K562 (cell line): Measurements from ENCODE around the gene PEX6. TPM values are rescaled to one million over a fixed set of nuclear protein-coding genes. Genes with fewer than 3 reads are reported as not detected.

Source experiments
- ATAC-seq: fragments of 200-7000 bp; cut with Tn5 transposase; 3 replicates; pipeline ENCODE4 v1.9.1; 2020; ENCODE audit warnings: moderate library complexity
- BruUV-seq: library from RNA; stranded (reverse); fragments of 400-500 nt; replicated peaks from 2 replicates; lab custom pipeline; 2021; lab: Mats Ljungman, UMichigan
- CTCF ChIA-PET: fragments of 300-600 bp; formaldehyde crosslinking; extraction: SDS; loops from one replicate; lab custom pipeline; 2021; ENCODE audit warnings: low intra/inter-chr PET ratio; lab: Yijun Ruan, JAX
- POLR2A ChIA-PET: fragments of 300-600, 350-650 bp; sonication (Branson Sonifier 250); formaldehyde crosslinking; extraction: SDS; loops from one replicate; lab custom pipeline; 2021; ENCODE audit warnings: antibody characterized with exemption, inconsistent platforms; lab: Yijun Ruan, JAX
- DNase-seq, 4 experiments: peaks; one replicate each; pipeline versions ENCODE4 v3.0.0 to v3.0.0-alpha.2; 2011 to 2018; ENCODE audit warnings: low spot score in 3 of 4, mixed read lengths in 3 of 4; ENCODE audit errors: extremely low read depth in 1 of 4
- FAIRE-seq: peaks from 2 replicates; lab custom pipeline; 2011; peaks lifted over from hg19 to GRCh38; lab: Jason Lieb, UNC
- H2AFZ ChIP-seq: 2 replicates; pipeline ENCODE4 v1.6.0; 2011; ENCODE audit warnings: low read depth, low read length, control low read depth, inconsistent platforms
- H3K27ac ChIP-seq: fragments of 200-600 bp; 3 replicates; pipeline ENCODE4 v1.8.0; 2011; ENCODE audit warnings: low read depth, mild to moderate bottlenecking, control low read depth, inconsistent platforms, low read length, moderate library complexity, mixed read lengths; ENCODE audit errors: extremely low read depth
- H3K27me3 ChIP-seq, 2 experiments: fragments of 300-600 bp in 1 of 2; 2 replicates in 1 of 2; 3 replicates in 1 of 2; pipeline versions ENCODE4 v1.6.0 to v1.8.0; 2011; ENCODE audit warnings: inconsistent platforms in 2 of 2, low read length in 2 of 2, mild to moderate bottlenecking in 1 of 2, mixed read lengths in 1 of 2, moderate library complexity in 1 of 2; ENCODE audit not compliant: control insufficient read depth in 2 of 2, insufficient read depth in 2 of 2
- H3K36me3 ChIP-seq: fragments of 300-600 bp; 3 replicates; pipeline ENCODE4 v1.8.0; 2011; ENCODE audit warnings: mild to moderate bottlenecking, low read length, inconsistent platforms; ENCODE audit not compliant: control insufficient read depth, insufficient read depth
- H3K4me1 ChIP-seq, 2 experiments: fragments of 200-600 bp in 1 of 2; replicated peaks in 1 of 2; 2 replicates in 1 of 2; 3 replicates in 1 of 2; pipeline versions ENCODE4 v1.5.1 to v1.8.0; 2011; ENCODE audit warnings: inconsistent platforms in 2 of 2, low read length in 2 of 2, mild to moderate bottlenecking in 1 of 2, mixed read lengths in 1 of 2, moderate library complexity in 1 of 2; ENCODE audit not compliant: control insufficient read depth in 2 of 2, insufficient read depth in 2 of 2
- H3K4me2 ChIP-seq: 2 replicates; pipeline ENCODE4 v1.6.1; 2011; ENCODE audit warnings: low read length, control low read depth, inconsistent platforms, mixed read lengths; ENCODE audit not compliant: insufficient read depth
- H3K4me3 ChIP-seq: fragments of 200-600 bp; sonication (generic), shearing (Covaris generic); 2 replicates; pipeline ENCODE4 v1.5.1; 2016; ENCODE audit warnings: control low read depth, inconsistent platforms
- H3K79me2 ChIP-seq: fragments of 200-600 bp; 3 replicates; pipeline ENCODE4 v1.8.0; 2011; ENCODE audit warnings: low read length, inconsistent platforms; ENCODE audit not compliant: control insufficient read depth, insufficient read depth
- H3K9ac ChIP-seq, 2 experiments: 2 replicates each; pipeline versions ENCODE4 v1.6.0 to v1.6.1; 2011; ENCODE audit warnings: low read depth in 2 of 2, low read length in 2 of 2, control low read depth in 1 of 2, inconsistent platforms in 1 of 2, mild to moderate bottlenecking in 1 of 2, mixed read lengths in 1 of 2; ENCODE audit not compliant: insufficient read depth in 1 of 2
- H3K9me1 ChIP-seq: one replicate; pipeline ENCODE4 v1.6.0; 2011; ENCODE audit warnings: inconsistent platforms, mild to moderate bottlenecking, low read length, moderate library complexity; ENCODE audit not compliant: control insufficient read depth, insufficient read depth
- H3K9me3 ChIP-seq: replicated peaks from 2 replicates; pipeline ENCODE4 v1.5.1; 2011; ENCODE audit warnings: low read depth, low read length, inconsistent platforms; ENCODE audit not compliant: control insufficient read depth, insufficient read depth
- H4K20me1 ChIP-seq: replicated peaks from 2 replicates; pipeline ENCODE4 v1.6.1; 2011; ENCODE audit warnings: low read length, inconsistent platforms, mixed read lengths; ENCODE audit not compliant: control insufficient read depth, insufficient read depth
- FIP1L1 ChIP-seq: fragments of 200-400 bp; formaldehyde crosslinking; IDR thresholded peaks from 2 replicates; pipeline ENCODE4 v1.6.1; 2018; ENCODE audit warnings: mild to moderate bottlenecking, low read depth, low read length; ENCODE audit not compliant: poor library complexity, severe bottlenecking
- HNRNPLL ChIP-seq: fragments of 200-400 bp; formaldehyde crosslinking; IDR thresholded peaks from 2 replicates; pipeline ENCODE4 v1.6.1; 2017; ENCODE audit warnings: low read length, low read depth, mild to moderate bottlenecking; ENCODE audit not compliant: poor library complexity, severe bottlenecking
- MAZ ChIP-seq, 2 experiments: fragments of 450-650 bp in 1 of 2; sonication (generic) in 1 of 2; formaldehyde crosslinking; IDR thresholded peaks in 1 of 2; conservative IDR thresholded peaks in 1 of 2; 2 replicates each; pipeline versions ENCODE4 v1.4.0 to v1.5.0; 2020; ENCODE audit warnings: mild to moderate bottlenecking in 1 of 2, missing genetic modification reagents in 1 of 2
- MGA ChIP-seq: fragments of 450-650 bp; IDR thresholded peaks from 2 replicates; pipeline ENCODE4 v1.6.1; 2016; ENCODE audit warnings: mild to moderate bottlenecking, moderate library complexity
- SRSF1 ChIP-seq: fragments of 200-400 bp; formaldehyde crosslinking; IDR thresholded peaks from 2 replicates; pipeline ENCODE4 v1.6.1; 2017; ENCODE audit warnings: mild to moderate bottlenecking, low read depth, low read length, moderate library complexity
- YY1 ChIP-seq, 3 experiments: IDR thresholded peaks; 2 replicates each; pipeline ENCODE4 v1.6.1; 2011; ENCODE audit warnings: low read length in 2 of 3, mild to moderate bottlenecking in 2 of 3, moderate library complexity in 2 of 3, borderline replicate concordance in 1 of 3, control low read depth in 1 of 3, low read depth in 1 of 3; ENCODE audit not compliant: insufficient read depth in 3 of 3, insufficient replicate concordance in 2 of 3, control insufficient read depth in 1 of 3, insufficient read length in 1 of 3; ENCODE audit errors: extremely low read depth in 1 of 3
- ZZZ3 ChIP-seq: fragments of 450-650 bp; IDR thresholded peaks from 2 replicates; pipeline ENCODE4 v1.6.1; 2016; ENCODE audit warnings: antibody characterized with exemption, mild to moderate bottlenecking, moderate library complexity
- WGBS: fragments of 100-300 bp; shearing (Covaris generic); methylation state at CpG from one replicate; pipeline ENCODE4 v1.1.6; 2016; ENCODE audit warnings: low coverage, mixed read lengths; ENCODE audit not compliant: insufficient coverage; ENCODE audit errors: missing lambda C conversion rate; 5-methylcytosine and 5-hydroxymethylcytosine counted together
- in situ Hi-C: fragments of 300-500 bp; cut with MboI; formaldehyde crosslinking; loops from 4 replicates; pipeline ENCODE4 v1.15.0; 2018; ENCODE audit warnings: inconsistent platforms, mixed read lengths
- intact Hi-C: fragments of 100-400 bp; cut with micrococcal nuclease; formaldehyde crosslinking; loops from 2 replicates; pipeline ENCODE4 v1.14.2; 2022
- polyA plus RNA-seq, 8 experiments: library from polyadenylated mRNA; depleted of rRNA in 4 of 8; stranded (reverse) in 5 of 8; unstranded in 3 of 8; fragments of >200 nt; fragmentation: Nextera tagmentation in 2 of 8; fragmentation: Illumina TruSeq in 1 of 8; extraction: Ambion mirVana in 2 of 8; extraction: Trizol in 1 of 8; gene quantifications; 2 replicates each; pipeline versions ENCODE4 v1.2.1 to v1.2.3, GENCODE V29; 2011 to 2014; ENCODE audit warnings: inconsistent platforms in 1 of 8, missing spikeins in 1 of 8
- total RNA-seq, 7 experiments: library from RNA; depleted of rRNA in 6 of 7; stranded (reverse); fragments of >200 nt in 6 of 7; fragmentation: Illumina TruSeq in 2 of 7; extraction: Trizol in 2 of 7; gene quantifications; 2 replicates each; pipeline versions ENCODE4 v1.2.1 to v1.2.3, GENCODE V29; 2011 to 2021; ENCODE audit warnings: low replicate concordance in 1 of 7

PEX6 gene
- total and polyA plus RNA-seq, 9 of the 15 experiments (the other 6 are each of a cell fraction or from before 2014, with no cell fraction given), result 0.17 to 20.8 (median 6.9) TPM

DNA sequence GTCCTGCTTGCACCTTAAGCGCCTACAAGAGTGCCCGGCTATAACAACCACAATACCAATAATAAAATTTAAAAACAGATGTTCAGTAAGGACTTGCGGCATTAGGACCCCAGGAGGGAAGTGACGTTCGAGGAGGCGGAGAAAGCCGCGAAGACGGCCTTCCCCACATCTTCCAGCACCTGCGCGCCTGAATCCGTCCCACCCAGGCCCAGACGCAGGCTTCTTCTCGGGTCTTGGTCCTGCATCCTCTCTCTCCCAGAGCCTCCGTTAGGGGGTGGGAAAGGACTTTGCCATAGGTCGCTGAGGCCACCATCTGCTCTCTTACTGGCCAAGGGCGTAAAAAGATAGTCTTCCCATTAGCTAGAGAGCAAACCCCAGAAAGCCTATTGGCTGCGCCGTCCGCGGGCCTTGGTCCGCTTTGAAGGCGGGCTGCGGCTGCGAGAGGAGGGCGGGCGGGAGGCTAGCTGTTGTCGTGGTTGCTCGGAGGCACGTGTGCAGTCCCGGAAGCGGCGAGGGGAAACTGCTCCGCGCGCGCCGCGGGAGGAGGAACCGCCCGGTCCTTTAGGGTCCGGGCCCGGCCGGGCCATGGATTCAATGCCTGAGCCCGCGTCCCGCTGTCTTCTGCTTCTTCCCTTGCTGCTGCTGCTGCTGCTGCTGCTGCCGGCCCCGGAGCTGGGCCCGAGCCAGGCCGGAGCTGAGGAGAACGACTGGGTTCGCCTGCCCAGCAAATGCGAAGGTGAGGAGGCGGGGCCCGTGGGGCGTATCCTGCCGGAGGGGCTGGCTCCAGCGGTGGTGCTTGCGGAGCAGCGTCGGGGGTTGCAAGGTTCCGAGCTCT is 49.8 kb downstream of the PEX6 start, which contains the start of gene CNPY3:
Gene CNPY3 (plus strand): TSS at position 495 of the 835 bp plus-strand sequence. CDS start 91 bp downstream, at position 586.
- BruUV-seq, result TSS peak; percentile 74
- TF ChIP-seq MGA (peak; percentile 99), YY1 (IDR thresholded peaks at IDR 0.05; ENCODE audit: borderline replicate concordance in 1 of 3, control insufficient read depth in 1 of 3, extremely low read depth in 1 of 3, insufficient read depth in 3 of 3, insufficient read length in 1 of 3, insufficient replicate concordance in 2 of 3, low read depth in 1 of 3, low read length in 2 of 3) (peak in 1 of 3 experiments; percentile 11), MAZ (CRISPR knock-in tag; conservative IDR thresholded peaks at IDR 0.05 in 1 of 2, IDR thresholded peaks at IDR 0.05 in 1 of 2) (peak; percentile 75 to 84), SRSF1 (no peak), FIP1L1 (peak; percentile 89), ZZZ3 (0 out of 2 replicates have a peak, but pooled peaks have one; percentile 29), HNRNPLL (peak; percentile 95)

More for the DNA sequence above, 49.8 kb downstream of the PEX6 start, which contains the start of gene CNPY3:
- in situ Hi-C loops (no loop called here), intact Hi-C loops (loop anchor here (1.0 kb wide), 2 partner anchors 49 to 85 kb away; partner anchors contain the start of gene KLHDC3)
- ChIA-PET CTCF (no interaction called here), POLR2A (interaction anchor here (0.6 to 3.5 kb wide), 23 partner anchors 10 to 783 kb away, joined by 3 to 30 read pairs (median 4); partner anchors contain the start of genes CUL9 and PEX6)
- FAIRE-seq, result peak; percentile 92
- H3K9me1 ChIP-seq, result no peaks in the 10 kb centered on the region
- H3K4me2 ChIP-seq, result peak within 1 kb of the TSS; percentile 84
- 2% methylated on average over 52 of the region's 63 CpGs for WGBS
- H3K79me2 ChIP-seq, result peaks cover 40% of the 10 kb centered on the region
- H3K9me3 ChIP-seq, result no peaks in the 10 kb centered on the region
- H3K27me3 ChIP-seq, result no peaks in the 10 kb centered on the region
- H3K27ac ChIP-seq, result peak within 1 kb of the TSS; percentile 90
- H2AFZ ChIP-seq, result peak within 1 kb of the TSS; percentile 95
- peak within 1 kb of the TSS; percentile 76 for H3K4me3 ChIP-seq
- peaks cover 17 to 28% of the 10 kb centered on the region in 2 experiments; a peak in 4 of 5 replicates for H3K4me1 ChIP-seq
- H4K20me1 ChIP-seq, result no peaks in the 10 kb centered on the region
- peak; percentile 95 for ATAC-seq
- H3K36me3 ChIP-seq, result peaks cover 22% of the 10 kb centered on the region
- H3K9ac ChIP-seq, result peak within 1 kb of the TSS; percentile 84 to 93
- peak; percentile 96 to 99 (median 96) for DNase-seq
